Breast epithelium (tissue), 4 donors: ENCODE data around the gene GIPC3. TPM values are rescaled to one million over a fixed set of nuclear protein-coding genes. Genes with fewer than 3 reads are reported as not detected.

Source experiments
- DNase-seq, 2 donors: peaks; one replicate each; pipeline ENCODE4 v3.0.0-alpha.2; 2019; ENCODE audit warnings: low spot score in 2 of 2
- H3K27ac ChIP-seq, 2 donors: fragments of 200-600 bp; sonication (generic) in 1 of 2; one replicate each; pipeline ENCODE4 v1.5.1; 2016 to 2019; ENCODE audit warnings: mild to moderate bottlenecking in 1 of 2
- H3K27me3 ChIP-seq, 2 donors: fragments of 200-600 bp; sonication (generic) in 1 of 2; one replicate each; pipeline versions ENCODE4 v1.5.1 to v1.6.0; 2017 to 2019; ENCODE audit warnings: control low read depth in 1 of 2, mild to moderate bottlenecking in 1 of 2
- H3K36me3 ChIP-seq: fragments of 200-600 bp; one replicate; pipeline ENCODE4 v1.5.1; 2019
- H3K4me1 ChIP-seq, 2 donors: fragments of 200-600 bp; sonication (generic); one replicate each; pipeline ENCODE4 v1.5.1; 2016 to 2019; ENCODE audit warnings: control low read depth in 1 of 2
- H3K4me3 ChIP-seq, 3 donors: fragments of 200-600 bp; sonication (generic); 1 replicate in 2 of 3; 2 replicates in 1 of 3; pipeline ENCODE4 v1.5.1; 2016 to 2019; ENCODE audit warnings: mild to moderate bottlenecking in 3 of 3, moderate library complexity in 2 of 3
- H3K9me3 ChIP-seq, 2 donors: fragments of 200-600 bp; sonication (generic) in 1 of 2; one replicate each; pipeline ENCODE4 v1.5.1; 2016 to 2019; ENCODE audit warnings: control low read depth in 1 of 2
- CTCF ChIP-seq, 3 donors: fragments of 450-650 bp; IDR thresholded peaks; one replicate each; pipeline ENCODE4 v1.5.1; 2016 to 2017; ENCODE audit warnings: antibody characterized with exemption in 3 of 3, mild to moderate bottlenecking in 3 of 3, moderate library complexity in 3 of 3
- POLR2A ChIP-seq: fragments of 450-650 bp; IDR thresholded peaks from one replicate; pipeline ENCODE4 v1.6.1; 2016; ENCODE audit warnings: antibody characterized with exemption, mild to moderate bottlenecking, moderate library complexity
- POLR2AphosphoS5 ChIP-seq, 3 donors: sonication (generic); formaldehyde crosslinking; IDR thresholded peaks; one replicate each; pipeline ENCODE4 v1.6.1; 2017; ENCODE audit warnings: antibody characterized with exemption in 3 of 3
- intact Hi-C: fragments of 100-400 bp; cut with DNase I; formaldehyde crosslinking; loops from one replicate; pipeline ENCODE4 v1.15.1; 2023; ENCODE audit warnings: low total_unique reads
- total RNA-seq, 3 donors: library from RNA; depleted of rRNA; stranded (reverse); fragments of >200 nt; gene quantifications; one replicate each; pipeline ENCODE4 v1.1.0, GENCODE V29; 2016

GIPC3 gene
- total RNA-seq, 3 donors from 2014 or later: 0.29 to 0.66 (median 0.64) TPM

- intact Hi-C loops: no loop called here
- Histone ChIP-seq H3K36me3 (no peaks in the 10 kb centered on the region), H3K27me3 (no peaks in the 10 kb centered on the region), H3K4me1 (peaks cover 0 to 7% of the 10 kb centered on the region in 2 donors), H3K9me3 (no peaks in the 10 kb centered on the region), H3K4me3 (peak overlapping the region; percentile 47 to 76 (median 58)), H3K27ac (peak overlapping the region; percentile 60 to 73)
- no peak for DNase-seq
- TF ChIP-seq CTCF (IDR thresholded peaks at IDR 0.05): no peak
- TF ChIP-seq POLR2AphosphoS5 (IDR thresholded peaks at IDR 0.05): no peak
- no peak for TF ChIP-seq POLR2A
These were observed 22.2 kb downstream of the GIPC3 start for GRCh38 chr19:3607303-3608078.

- TF ChIP-seq POLR2AphosphoS5 (IDR thresholded peaks at IDR 0.05) (no peak), POLR2A (no peak), CTCF (IDR thresholded peaks at IDR 0.05) (no peak)
- peak overlapping the region in 1 of 2 donors; percentile 73 for H3K27ac ChIP-seq
- no peaks in the 10 kb centered on the region for H3K9me3 ChIP-seq
- H3K4me1 ChIP-seq: peaks cover 0 to 7% of the 10 kb centered on the region in 2 donors
- H3K4me3 ChIP-seq: peak overlapping the region in 1 of 3 donors; percentile 76
- no peaks in the 10 kb centered on the region for H3K27me3 ChIP-seq
- DNase-seq: no peak
- intact Hi-C loops: no loop called here
- peaks cover 4% of the 10 kb centered on the region for H3K36me3 ChIP-seq
These were observed 22.9 kb downstream of the GIPC3 start for GRCh38 chr19:3608079-3608641.

GRCh38 chr19:3608750-3609322, 23.6 kb downstream of the GIPC3 start:
- peaks cover 9% of the 10 kb centered on the region for H3K36me3 ChIP-seq
- DNase-seq: no peak
- no peak for TF ChIP-seq POLR2A
- H3K4me3 ChIP-seq: no peak overlapping the region
- no peaks in the 10 kb centered on the region for H3K9me3 ChIP-seq
- intact Hi-C loops: no loop called here
- H3K27ac ChIP-seq: peak overlapping the region in 1 of 2 donors; percentile 73
- no peaks in the 10 kb centered on the region for H3K27me3 ChIP-seq
- H3K4me1 ChIP-seq: peaks cover 0 to 7% of the 10 kb centered on the region in 2 donors

- no peak for TF ChIP-seq CTCF (IDR thresholded peaks at IDR 0.05)
- TF ChIP-seq POLR2AphosphoS5 (IDR thresholded peaks at IDR 0.05): no peak
- no peak for TF ChIP-seq POLR2A
- DNase-seq: no peak
- no peaks in the 10 kb centered on the region for H3K27me3 ChIP-seq
- intact Hi-C loops: no loop called here
- peaks cover 9% of the 10 kb centered on the region for H3K36me3 ChIP-seq
- no peaks in the 10 kb centered on the region for H3K9me3 ChIP-seq
- peaks cover 0 to 7% of the 10 kb centered on the region in 2 donors for H3K4me1 ChIP-seq
- H3K4me3 ChIP-seq: no peak overlapping the region
- H3K27ac ChIP-seq: peak overlapping the region in 1 of 2 donors; percentile 73
These were observed 24.8 kb downstream of the GIPC3 start for GRCh38 chr19:3609779-3610719.
